Thymus (tissue), 11 donors: Measurements from ENCODE around the gene PTAFR. TPM values are rescaled to one million over a fixed set of nuclear protein-coding genes. Genes with fewer than 3 reads are reported as not detected.

Source experiments
- DNase-seq, 9 donors: peaks; one replicate each; pipeline ENCODE4 v3.0.0-alpha.2; 2013; ENCODE audit warnings: low spot score in 9 of 9, low read depth in 6 of 9, missing footprints in 1 of 9
- H3K27ac ChIP-seq, 2 donors: one replicate each; pipeline ENCODE4 v1.5.1; 2013; ENCODE audit warnings: control low read depth in 1 of 2, low read depth in 1 of 2, low read length in 1 of 2, mild to moderate bottlenecking in 1 of 2, moderate library complexity in 1 of 2
- H3K27me3 ChIP-seq, 2 donors: one replicate each; pipeline ENCODE4 v1.5.1; 2013; ENCODE audit warnings: low read length in 1 of 2; ENCODE audit not compliant: control insufficient read depth in 2 of 2, insufficient read depth in 1 of 2
- H3K36me3 ChIP-seq, 2 donors: one replicate each; pipeline ENCODE4 v1.5.1; 2013; ENCODE audit warnings: low read length in 1 of 2, mild to moderate bottlenecking in 1 of 2, moderate library complexity in 1 of 2; ENCODE audit not compliant: control insufficient read depth in 2 of 2, insufficient read depth in 2 of 2
- H3K4me1 ChIP-seq, 2 donors: one replicate each; pipeline ENCODE4 v1.5.1; 2013; ENCODE audit warnings: low read length in 2 of 2; ENCODE audit not compliant: control insufficient read depth in 2 of 2, insufficient read depth in 2 of 2
- H3K4me3 ChIP-seq, 2 donors: one replicate each; pipeline ENCODE4 v1.5.1; 2013; ENCODE audit warnings: low read length in 2 of 2, control low read depth in 1 of 2, mild to moderate bottlenecking in 1 of 2
- H3K9me3 ChIP-seq, 2 donors: one replicate each; pipeline ENCODE4 v1.5.1; 2013; ENCODE audit warnings: low read length in 1 of 2, mild to moderate bottlenecking in 1 of 2; ENCODE audit not compliant: control insufficient read depth in 2 of 2, insufficient read depth in 1 of 2
- WGBS: extraction: QIAGEN DNeasy Blood & Tissue Kit; methylation state at CpG from one replicate; pipeline ENCODE4 v1.1.7; 2013; 5-methylcytosine and 5-hydroxymethylcytosine counted together
- polyA plus RNA-seq: library from polyadenylated mRNA; stranded (reverse); fragments of 200-250 nt; gene quantifications from one replicate; pipeline ENCODE4 v1.2.3, GENCODE V29; 2013
- total RNA-seq: library from RNA; stranded (reverse); fragments of 120-200 nt; gene quantifications from one replicate; pipeline ENCODE4 v1.2.4, GENCODE V29; 2013
- donor health status: healthy.

Gene PTAFR
- total and polyA plus RNA-seq, 2 donors: 3.4 to 4.9 TPM

DNA sequence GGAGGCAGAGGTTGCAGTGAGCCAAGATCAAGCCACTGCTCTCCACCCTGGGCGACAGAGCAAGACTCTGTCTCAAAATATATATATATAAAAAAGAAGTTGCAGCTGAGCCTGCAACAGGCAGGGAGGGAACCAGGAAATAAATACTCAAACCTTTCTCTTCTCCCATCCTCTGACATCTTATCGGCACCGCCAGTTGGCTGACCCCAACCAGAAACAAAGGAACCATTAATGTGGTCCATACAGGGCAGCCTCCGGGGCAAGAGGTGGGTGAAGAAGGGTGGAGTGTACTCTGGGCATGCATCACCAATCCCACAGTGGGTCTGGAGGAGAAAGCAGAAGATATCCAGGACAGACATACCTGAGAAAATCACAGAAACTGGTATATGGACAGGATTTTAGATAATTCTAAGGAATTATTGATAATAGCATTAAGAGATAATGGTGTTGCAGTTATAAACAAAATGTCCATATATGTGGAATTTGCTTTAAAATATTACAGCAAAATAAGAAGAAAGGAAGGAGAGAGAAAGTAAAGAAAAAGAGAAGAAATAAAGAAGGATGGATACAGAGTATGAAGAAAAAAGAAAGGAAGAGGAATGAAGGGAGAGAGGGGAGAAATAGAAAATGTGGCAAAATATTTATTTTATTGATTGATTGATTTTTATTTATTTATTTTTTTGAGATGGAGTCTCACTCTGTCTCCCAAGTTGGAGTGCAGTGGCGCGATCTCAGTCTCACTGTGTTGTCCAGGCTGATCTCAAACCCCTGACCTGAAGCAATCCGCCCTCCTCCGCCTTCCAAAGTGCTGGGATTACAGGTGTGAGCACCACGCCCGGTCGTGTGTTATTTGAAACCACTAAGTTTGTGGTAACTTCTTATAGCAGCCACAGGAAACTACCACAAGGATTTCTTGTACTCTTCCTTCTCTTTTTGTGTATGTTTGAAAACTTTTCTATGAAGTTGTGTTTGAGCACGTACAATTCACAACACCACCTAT is 4.1 kb upstream of the PTAFR start:
- no peak overlapping the region for H3K4me3 ChIP-seq
- peaks cover 0 to 5% of the 10 kb centered on the region in 2 donors for H3K4me1 ChIP-seq
- WGBS: 28% methylated on average over 12 of the region's 12 CpGs
- no peak for DNase-seq
- no peaks in the 10 kb centered on the region for H3K36me3 ChIP-seq
- no peak overlapping the region for H3K27ac ChIP-seq
- H3K9me3 ChIP-seq: no peaks in the 10 kb centered on the region
- peaks cover 0 to 23% of the 10 kb centered on the region in 2 donors for H3K27me3 ChIP-seq

GRCh38 chr1:28178690-28179485 is 2.4 kb upstream of the PTAFR start:
- Histone ChIP-seq H3K4me3 (no peak overlapping the region), H3K36me3 (no peaks in the 10 kb centered on the region), H3K4me1 (peaks cover 0 to 5% of the 10 kb centered on the region in 2 donors), H3K9me3 (no peaks in the 10 kb centered on the region), H3K27me3 (peaks cover 0 to 25% of the 10 kb centered on the region in 2 donors), H3K27ac (no peak overlapping the region)
- WGBS: 97% methylated on average over 15 of the region's 15 CpGs
- DNase-seq: no peak

- no peak overlapping the region for H3K4me3 ChIP-seq
Observed at GRCh38 chr1:28175955-28176485, 470 bp downstream of the PTAFR start.

DNA sequence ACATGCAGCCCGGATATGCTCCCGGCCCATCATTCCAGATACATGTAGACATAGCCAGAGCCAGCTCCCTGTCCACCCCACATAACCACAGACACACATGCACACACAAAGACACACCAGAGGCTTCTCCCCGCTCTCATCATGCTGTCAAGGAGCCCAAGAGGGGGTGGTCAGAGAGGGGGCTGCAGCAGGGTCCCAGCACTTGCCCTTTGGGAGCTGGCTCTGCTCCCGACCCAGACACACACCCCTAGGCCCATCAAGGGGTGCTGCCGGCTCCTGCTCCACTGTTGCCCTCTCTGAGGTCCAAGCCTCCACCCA is 2.6 kb downstream of the PTAFR start:
- H3K4me1 ChIP-seq: peaks cover 12 to 45% of the 10 kb centered on the region in 2 donors
- H3K27ac ChIP-seq: no peak overlapping the region
- peaks cover 0 to 29% of the 10 kb centered on the region in 2 donors for H3K27me3 ChIP-seq
- H3K36me3 ChIP-seq: no peaks in the 10 kb centered on the region
- H3K4me3 ChIP-seq: no peak overlapping the region
- no peak for DNase-seq
- 92% methylated on average over 5 of the region's 5 CpGs for WGBS
- no peaks in the 10 kb centered on the region for H3K9me3 ChIP-seq

More at GRCh38 chr1:28175955-28176485, 470 bp downstream of the PTAFR start:
- Histone ChIP-seq H3K36me3 (no peaks in the 10 kb centered on the region), H3K9me3 (no peaks in the 10 kb centered on the region), H3K27ac (no peak overlapping the region), H3K27me3 (peaks cover 0 to 31% of the 10 kb centered on the region in 2 donors), H3K4me1 (peaks cover 4 to 33% of the 10 kb centered on the region in 2 donors)
- DNase-seq: no peak
- 69% methylated on average over 8 of the region's 8 CpGs for WGBS

DNA sequence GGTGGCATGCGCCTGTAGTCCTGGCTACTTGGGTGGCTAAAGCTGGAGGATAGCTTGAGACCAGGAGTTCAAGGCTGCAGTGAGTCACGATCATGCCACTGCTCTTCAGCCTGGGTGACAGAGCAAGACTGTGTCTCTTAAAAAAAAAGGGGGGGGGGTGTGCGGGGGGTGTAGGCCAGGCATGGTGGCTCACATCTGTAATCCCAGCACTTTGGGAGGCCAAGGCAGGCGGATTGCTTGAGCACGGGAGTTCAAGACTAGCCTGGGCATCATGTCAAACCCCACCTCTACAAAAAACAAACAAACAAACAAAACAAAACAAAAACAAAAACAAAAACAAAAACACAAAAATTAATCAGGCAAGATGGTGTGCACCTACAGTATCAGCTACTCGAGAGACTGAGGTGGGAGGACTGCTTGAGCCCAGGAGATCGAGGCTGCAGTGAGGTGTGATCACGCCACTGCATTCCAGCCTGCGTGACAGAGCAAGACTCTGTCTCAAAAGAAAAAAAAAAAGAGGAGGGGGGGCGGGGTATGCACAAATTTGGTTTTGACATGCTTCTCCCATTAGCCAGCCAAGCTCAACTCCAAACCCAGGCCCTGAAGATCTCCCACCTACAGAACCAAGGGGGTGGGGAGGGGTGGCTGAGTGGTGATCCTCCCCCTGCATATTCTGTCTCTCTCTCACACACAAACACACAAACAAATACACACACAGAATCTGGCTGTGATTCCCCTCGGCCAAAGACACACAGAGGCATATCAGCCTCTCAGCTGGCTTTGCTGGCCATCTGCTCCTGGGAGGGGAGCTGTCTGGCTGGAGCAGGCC is 3.1 kb downstream of the PTAFR start:
- Histone ChIP-seq H3K36me3 (no peaks in the 10 kb centered on the region), H3K9me3 (no peaks in the 10 kb centered on the region), H3K4me1 (peaks cover 15 to 49% of the 10 kb centered on the region in 2 donors), H3K27ac (no peak overlapping the region), H3K27me3 (peaks cover 0 to 29% of the 10 kb centered on the region in 2 donors), H3K4me3 (no peak overlapping the region)
- WGBS: 81% methylated on average over 11 of the region's 11 CpGs
- DNase-seq: no peak

GRCh38 chr1:28172713-28173150 is 3.8 kb downstream of the PTAFR start:
- H3K4me1 ChIP-seq: peaks cover 17 to 49% of the 10 kb centered on the region in 2 donors
- 4% methylated on average over 8 of the region's 8 CpGs for WGBS
- peak overlapping the region in 1 of 2 donors; percentile 64 for H3K27ac ChIP-seq
- DNase-seq: peak in 7 of 9 donors; percentile 19 to 64 (median 27)
- H3K9me3 ChIP-seq: no peaks in the 10 kb centered on the region
- peaks cover 0 to 27% of the 10 kb centered on the region in 2 donors for H3K27me3 ChIP-seq
- H3K36me3 ChIP-seq: no peaks in the 10 kb centered on the region
- no peak overlapping the region for H3K4me3 ChIP-seq

GRCh38 chr1:28171246-28171645 is 5.2 kb downstream of the PTAFR start:
- no peak overlapping the region for H3K27ac ChIP-seq

GRCh38 chr1:28170001-28170596 is 6.4 kb downstream of the PTAFR start:
- Histone ChIP-seq H3K27ac (no peak overlapping the region), H3K9me3 (no peaks in the 10 kb centered on the region), H3K4me1 (peaks cover 17 to 45% of the 10 kb centered on the region in 2 donors), H3K4me3 (no peak overlapping the region), H3K36me3 (no peaks in the 10 kb centered on the region), H3K27me3 (peaks cover 0 to 6% of the 10 kb centered on the region in 2 donors)
- WGBS: 97% methylated on average over 2 of the region's 2 CpGs
- no peak for DNase-seq

More at GRCh38 chr1:28171246-28171645, 5.2 kb downstream of the PTAFR start:
- no peak overlapping the region for H3K4me3 ChIP-seq
- H3K4me1 ChIP-seq: peaks cover 17 to 45% of the 10 kb centered on the region in 2 donors
- no peak for DNase-seq
- H3K36me3 ChIP-seq: no peaks in the 10 kb centered on the region
- H3K27me3 ChIP-seq: peaks cover 0 to 14% of the 10 kb centered on the region in 2 donors
- H3K9me3 ChIP-seq: no peaks in the 10 kb centered on the region
- 94% methylated on average over 7 of the region's 7 CpGs for WGBS
